ENCODE data around the gene CDH2. TPM values are rescaled to one million over a fixed set of nuclear protein-coding genes. Genes with fewer than 3 reads are reported as not detected.

Gene CDH2
- total RNA-seq, 4 donors from 2014 or later, result 9.8 to 52.9 (median 17.8) TPM

DNA sequence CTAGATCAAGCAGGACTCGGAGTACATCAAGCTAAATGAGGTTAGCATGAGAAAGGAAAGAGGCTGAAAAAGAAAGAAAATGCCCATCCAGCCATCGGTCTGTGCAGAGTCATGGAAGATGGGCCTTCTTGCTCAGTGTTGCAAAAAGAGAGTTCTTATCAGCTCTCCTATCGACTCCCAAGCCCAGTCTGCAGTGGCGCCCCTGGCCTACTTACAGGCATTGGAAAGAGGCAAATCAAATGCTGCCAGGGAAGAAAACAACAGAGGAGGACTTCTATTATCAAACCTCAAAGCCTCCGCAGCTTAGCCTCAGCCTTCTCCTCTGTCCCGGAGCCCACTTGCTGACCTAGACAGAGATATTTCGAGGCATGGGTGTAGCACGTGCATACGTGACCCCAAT is 66.0 kb downstream of the CDH2 start:
- H3K27ac ChIP-seq, result no peak overlapping the region
- no peak for TF ChIP-seq POLR2AphosphoS5 (IDR thresholded peaks at IDR 0.05)
- no peak for TF ChIP-seq POLR2A (IDR thresholded peaks at IDR 0.05)
- TF ChIP-seq EP300 (IDR thresholded peaks at IDR 0.05), result no peak
- TF ChIP-seq, protein P1, sequence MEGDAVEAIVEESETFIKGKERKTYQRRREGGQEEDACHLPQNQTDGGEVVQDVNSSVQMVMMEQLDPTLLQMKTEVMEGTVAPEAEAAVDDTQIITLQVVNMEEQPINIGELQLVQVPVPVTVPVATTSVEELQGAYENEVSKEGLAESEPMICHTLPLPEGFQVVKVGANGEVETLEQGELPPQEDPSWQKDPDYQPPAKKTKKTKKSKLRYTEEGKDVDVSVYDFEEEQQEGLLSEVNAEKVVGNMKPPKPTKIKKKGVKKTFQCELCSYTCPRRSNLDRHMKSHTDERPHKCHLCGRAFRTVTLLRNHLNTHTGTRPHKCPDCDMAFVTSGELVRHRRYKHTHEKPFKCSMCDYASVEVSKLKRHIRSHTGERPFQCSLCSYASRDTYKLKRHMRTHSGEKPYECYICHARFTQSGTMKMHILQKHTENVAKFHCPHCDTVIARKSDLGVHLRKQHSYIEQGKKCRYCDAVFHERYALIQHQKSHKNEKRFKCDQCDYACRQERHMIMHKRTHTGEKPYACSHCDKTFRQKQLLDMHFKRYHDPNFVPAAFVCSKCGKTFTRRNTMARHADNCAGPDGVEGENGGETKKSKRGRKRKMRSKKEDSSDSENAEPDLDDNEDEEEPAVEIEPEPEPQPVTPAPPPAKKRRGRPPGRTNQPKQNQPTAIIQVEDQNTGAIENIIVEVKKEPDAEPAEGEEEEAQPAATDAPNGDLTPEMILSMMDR (IDR thresholded peaks at IDR 0.05), result no peak
- H3K27me3 ChIP-seq, result no peaks in the 10 kb centered on the region
- H3K9me3 ChIP-seq, result no peaks in the 10 kb centered on the region
- ATAC-seq, result no peak
- WGBS, 2 donors (ENCODE audit: low coverage in 1 of 2), result 84 to 85% methylated on average over 4 to 7 of the region's 9 CpGs
- no peaks in the 10 kb centered on the region for H3K36me3 ChIP-seq
- peaks cover 0 to 26% (median 0%) of the 10 kb centered on the region in 3 donors for H3K4me1 ChIP-seq
- no peak overlapping the region for H3K4me3 ChIP-seq

DNA sequence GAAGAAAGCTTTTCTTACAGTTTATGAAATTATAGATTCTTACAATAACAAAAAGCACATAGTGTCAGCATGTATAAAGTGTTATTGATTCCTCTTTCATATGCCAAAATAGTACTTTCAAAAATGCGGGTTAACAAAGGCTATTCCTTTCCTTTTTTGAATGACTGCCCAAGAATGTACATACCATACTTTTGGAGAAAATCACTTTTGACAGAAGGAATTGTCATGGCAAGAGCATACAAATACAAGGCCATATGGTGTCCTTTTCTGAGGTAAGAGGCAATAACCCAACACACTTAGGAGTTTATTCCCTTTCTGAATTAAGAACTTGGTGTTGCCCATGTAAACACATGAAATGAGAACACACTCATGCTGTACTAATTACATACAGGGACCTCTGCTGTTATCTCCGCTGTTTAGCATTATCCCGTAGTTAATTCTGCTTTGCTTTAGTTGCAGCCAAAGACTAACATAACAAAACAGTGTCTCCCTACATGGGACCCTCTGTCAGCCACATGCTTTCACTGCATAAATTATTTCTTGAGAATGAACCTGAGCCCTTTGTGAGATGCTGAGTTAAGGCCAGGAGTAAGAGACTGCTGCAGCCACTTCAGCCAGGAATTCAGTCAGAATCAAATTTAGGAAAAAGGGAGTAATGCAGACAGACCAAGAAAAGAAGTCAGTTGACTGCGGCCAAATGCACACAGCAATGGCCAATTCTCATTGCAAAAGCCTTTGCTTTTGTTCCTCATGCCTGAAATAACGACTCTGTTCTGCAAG is 67.0 kb downstream of the CDH2 start:
- H3K4me3 ChIP-seq, result no peak overlapping the region
- no peaks in the 10 kb centered on the region for H3K9me3 ChIP-seq
- H3K27ac ChIP-seq, result no peak overlapping the region
- peaks cover 0 to 26% (median 0%) of the 10 kb centered on the region in 3 donors for H3K4me1 ChIP-seq
- no peaks in the 10 kb centered on the region for H3K36me3 ChIP-seq
- ATAC-seq, result no peak
- H3K27me3 ChIP-seq, result no peaks in the 10 kb centered on the region
- TF ChIP-seq POLR2A (IDR thresholded peaks at IDR 0.05) (no peak), POLR2AphosphoS5 (IDR thresholded peaks at IDR 0.05) (no peak), EP300 (IDR thresholded peaks at IDR 0.05) (no peak)
- TF ChIP-seq, protein P1 (IDR thresholded peaks at IDR 0.05), result no peak
- 43 to 61% methylated on average over 5 of the region's 5 CpGs for WGBS, 2 donors (ENCODE audit: low coverage in 1 of 2)

DNA sequence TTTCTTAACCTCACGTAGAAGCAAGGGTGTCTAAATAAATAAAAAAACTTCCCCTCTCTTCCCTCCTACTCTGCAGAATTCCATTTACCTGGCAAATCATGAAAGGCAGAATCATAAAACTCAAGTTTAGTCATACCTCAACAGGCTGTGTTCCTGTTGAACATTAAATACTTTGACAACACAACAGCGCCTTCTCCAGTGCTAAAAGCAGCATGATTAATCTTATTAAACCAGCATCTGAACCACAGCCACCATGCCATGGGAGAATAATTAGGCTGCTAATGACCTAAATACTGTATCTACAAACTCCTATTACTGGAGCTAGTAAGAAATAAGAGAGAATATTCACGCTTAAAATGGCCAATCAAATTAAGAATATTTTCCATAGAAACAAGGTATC is 68.1 kb downstream of the CDH2 start:
- 30% methylated on average over 3 of the region's 3 CpGs; no CpG with 5 or more reads in 1 of the 2 donors for WGBS, 2 donors (ENCODE audit: low coverage in 1 of 2)

DNA sequence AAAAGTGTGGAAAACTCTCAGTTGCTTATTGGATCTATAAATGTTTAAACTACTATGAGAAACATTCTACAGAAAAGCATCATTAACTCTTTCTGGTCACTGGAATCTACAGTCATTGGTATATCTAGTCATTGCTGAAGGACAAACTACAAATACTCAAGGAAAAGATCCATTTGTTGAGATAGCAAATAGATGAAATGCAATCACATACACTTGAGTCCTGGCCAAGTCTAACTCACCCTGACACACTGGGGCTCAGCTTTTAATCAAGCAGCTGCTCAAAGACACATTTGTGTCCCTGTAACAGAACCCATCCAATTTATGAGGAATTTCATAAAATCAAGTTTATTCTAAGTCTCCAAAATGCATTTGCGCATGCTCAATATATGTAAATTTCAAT is 68.7 kb downstream of the CDH2 start:
- Histone ChIP-seq H3K36me3 (no peaks in the 10 kb centered on the region), H3K27me3 (no peaks in the 10 kb centered on the region), H3K4me1 (peaks cover 0 to 26% (median 0%) of the 10 kb centered on the region in 3 donors), H3K9me3 (no peaks in the 10 kb centered on the region), H3K4me3 (no peak overlapping the region), H3K27ac (no peak overlapping the region)
- no peak for ATAC-seq
- 75 to 100% methylated on average over 1 of the region's 1 CpG for whole genome bisulfite sequencing, 2 donors (ENCODE audit: low coverage in 1 of 2)
- TF ChIP-seq EP300 (IDR thresholded peaks at IDR 0.05) (no peak), POLR2A (IDR thresholded peaks at IDR 0.05) (no peak)
- TF ChIP-seq, protein P1 (IDR thresholded peaks at IDR 0.05), result no peak

More for the DNA sequence above, 68.1 kb downstream of the CDH2 start:
- TF ChIP-seq, protein P1 (IDR thresholded peaks at IDR 0.05), result peak in 1 of 4 experiments; percentile 9
- no peak for TF ChIP-seq POLR2AphosphoS5 (IDR thresholded peaks at IDR 0.05)
- TF ChIP-seq EP300 (IDR thresholded peaks at IDR 0.05), result no peak
- no peak for TF ChIP-seq POLR2A (IDR thresholded peaks at IDR 0.05)
- no peaks in the 10 kb centered on the region for H3K36me3 ChIP-seq
- H3K27ac ChIP-seq, result no peak overlapping the region
- peaks cover 0 to 26% (median 0%) of the 10 kb centered on the region in 3 donors for H3K4me1 ChIP-seq
- no peak overlapping the region for H3K4me3 ChIP-seq
- ATAC-seq, result no peak
- H3K9me3 ChIP-seq, result no peaks in the 10 kb centered on the region
- no peaks in the 10 kb centered on the region for H3K27me3 ChIP-seq

DNA sequence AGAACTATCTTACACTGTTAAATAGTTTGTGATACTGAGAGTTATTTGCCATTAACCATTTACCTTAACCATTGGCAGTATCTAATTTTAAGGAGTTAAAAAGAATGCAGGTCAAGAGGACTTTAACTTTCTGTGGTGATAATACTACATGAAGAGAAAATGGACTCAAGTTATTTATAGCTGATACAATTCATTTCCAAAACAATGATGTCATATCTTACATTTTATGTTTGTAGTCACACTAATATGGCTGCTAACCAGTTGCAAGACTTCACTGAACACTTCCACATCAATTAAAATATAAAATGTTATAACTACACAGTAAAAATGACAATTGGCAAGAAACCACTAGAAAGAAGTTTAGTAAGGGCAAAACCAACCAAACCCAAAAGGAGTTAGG is 77.7 kb downstream of the CDH2 start:
- no peaks in the 10 kb centered on the region for H3K9me3 ChIP-seq
- H3K4me1 ChIP-seq, result no peaks in the 10 kb centered on the region
- no peak for ATAC-seq
- H3K4me3 ChIP-seq, result no peak overlapping the region
- TF ChIP-seq, protein P1 (IDR thresholded peaks at IDR 0.05), result no peak
- TF ChIP-seq POLR2A (IDR thresholded peaks at IDR 0.05) (no peak), EP300 (IDR thresholded peaks at IDR 0.05) (no peak), POLR2AphosphoS5 (IDR thresholded peaks at IDR 0.05) (no peak)
- H3K36me3 ChIP-seq, result no peaks in the 10 kb centered on the region
- no peak overlapping the region for H3K27ac ChIP-seq
- no peaks in the 10 kb centered on the region for H3K27me3 ChIP-seq

Measured in gastroesophageal sphincter (tissue), 4 donors.